ENCODE measurements around the gene GSDME. TPM values are rescaled to one million over a fixed set of nuclear protein-coding genes. Genes with fewer than 3 reads are reported as not detected.
A peak's percentile ranks its signal among the peaks of the same experiment; 100 is the strongest.

GSDME gene
- polyA plus RNA-seq, 1 of the 3 experiments (the other 2 are of a cell fraction) = 109 TPM

GRCh38 chr7:24742506-24743162, 14.6 kb downstream of the GSDME start:
- no peaks in the 10 kb centered on the region for H3K9me2 ChIP-seq
- peak overlapping the region; percentile 41; the same call in 1 of the 2 replicates for H3K9ac ChIP-seq
- CTCF ChIA-PET = interaction anchor here (0.8 to 1.9 kb wide), 9 partner anchors 9 to 356 kb away, joined by 3 to 7 read pairs (median 4); partner anchors contain the start of gene GSDME
- H3K27ac ChIP-seq (ENCODE audit: low read depth in 2 of 2, low read length in 1 of 2) = peak overlapping the region; percentile 39 to 74; a peak in 3 of 4 replicates
- no peaks in the 10 kb centered on the region for H4K20me1 ChIP-seq (ENCODE audit: insufficient read depth)
- no peak for DNase-seq
- peaks cover 8% of the 10 kb centered on the region for H3K9me3 ChIP-seq
- peak overlapping the region; percentile 51 for H3K4me2 ChIP-seq
- peak overlapping the region; percentile 2; the same call in 1 of the 2 replicates for H2AFZ ChIP-seq (ENCODE audit: low read depth)
- peaks cover 3 to 10% of the 10 kb centered on the region in 2 experiments; a peak in 2 of 4 replicates for H3K4me1 ChIP-seq (ENCODE audit: control insufficient read depth in 1 of 2, insufficient read depth in 2 of 2, low read depth in 1 of 2, low read length in 1 of 2)
- peaks cover 29% of the 10 kb centered on the region; the same call in 1 of the 2 replicates for H3K79me2 ChIP-seq (ENCODE audit: insufficient read depth)
- peaks cover 13% of the 10 kb centered on the region for H3F3A ChIP-seq (replicated peaks; ENCODE audit: insufficient read depth)
- POLR2A ChIA-PET = no interaction called here
- peaks cover 31 to 41% of the 10 kb centered on the region in 2 experiments for H3K36me3 ChIP-seq (replicated peaks in 1 of 2; ENCODE audit: control insufficient read depth in 1 of 2, insufficient read depth in 2 of 2, low read length in 1 of 2)
- H3K4me3 ChIP-seq (ENCODE audit: low read depth in 2 of 2, low read length in 1 of 2) = no peak overlapping the region
- TF ChIP-seq REST (IDR thresholded peaks at IDR 0.05; ENCODE audit: low read depth, low read length) (peak; percentile 77; the same call in 1 of the 2 replicates), ELF1 (IDR thresholded peaks at IDR 0.05) (no peak; the same call in 1 of the 2 replicates)
- 92% methylated on average over 9 of the region's 9 CpGs for WGBS (ENCODE audit: low lambda C conversion rate)
- no peaks in the 10 kb centered on the region for H3K27me3 ChIP-seq (ENCODE audit: insufficient read depth)

GRCh38 chr7:24741679-24742505, 15.4 kb downstream of the GSDME start:
- Histone ChIP-seq H3K27me3 (ENCODE audit: insufficient read depth) (no peaks in the 10 kb centered on the region), H3K9me2 (no peaks in the 10 kb centered on the region), H3K9me3 (peaks cover 8% of the 10 kb centered on the region), H3K4me2 (peak overlapping the region; percentile 51), H3K79me2 (ENCODE audit: insufficient read depth) (peaks cover 36% of the 10 kb centered on the region; the same call in 1 of the 2 replicates), H3F3A (replicated peaks; ENCODE audit: insufficient read depth) (peaks cover 13% of the 10 kb centered on the region), H3K4me3 (ENCODE audit: low read depth in 2 of 2, low read length in 1 of 2) (no peak overlapping the region), H3K9ac (peak overlapping the region; percentile 41; the same call in 1 of the 2 replicates), H3K27ac (ENCODE audit: low read depth in 2 of 2, low read length in 1 of 2) (peak overlapping the region; percentile 39 to 74; a peak in 3 of 4 replicates), H4K20me1 (ENCODE audit: insufficient read depth) (no peaks in the 10 kb centered on the region), H3K36me3 (replicated peaks in 1 of 2; ENCODE audit: control insufficient read depth in 1 of 2, insufficient read depth in 2 of 2, low read length in 1 of 2) (peaks cover 29 to 41% of the 10 kb centered on the region in 2 experiments), H3K4me1 (ENCODE audit: control insufficient read depth in 1 of 2, insufficient read depth in 2 of 2, low read depth in 1 of 2, low read length in 1 of 2) (peaks cover 3 to 10% of the 10 kb centered on the region in 2 experiments; a peak in 2 of 4 replicates), H2AFZ (ENCODE audit: low read depth) (peak overlapping the region; percentile 5; the same call in 1 of the 2 replicates)
- CTCF ChIA-PET = interaction anchor here (1.0 to 1.9 kb wide), 7 partner anchors 10 to 352 kb away, joined by 3 to 7 read pairs (median 4); no protein-coding TSS in a partner anchor
- DNase-seq = no peak
- WGBS (ENCODE audit: low lambda C conversion rate) = 58% methylated on average over 14 of the region's 14 CpGs
- POLR2A ChIA-PET = interaction anchor here (0.6 kb wide), 1 partner anchor 12 kb away, joined by 3 read pairs; no protein-coding TSS in a partner anchor
- TF ChIP-seq JUND (IDR thresholded peaks at IDR 0.05) = peak; percentile 96
- TF ChIP-seq RXRA (IDR thresholded peaks at IDR 0.05; ENCODE audit: borderline replicate concordance, low read depth) = peak; percentile 89
- peak; percentile 95 for TF ChIP-seq FOSL2 (IDR thresholded peaks at IDR 0.05; ENCODE audit: borderline replicate concordance, low read depth)
- TF ChIP-seq NFIC (IDR thresholded peaks at IDR 0.05; ENCODE audit: borderline replicate concordance) = peak; percentile 67
- peak; percentile 64; the same call in 1 of the 2 replicates for TF ChIP-seq REST (IDR thresholded peaks at IDR 0.05; ENCODE audit: low read depth, low read length)
- TF ChIP-seq FOXJ3 (CRISPR knock-in tag; IDR thresholded peaks at IDR 0.05) = no peak
- peak; percentile 71; the same call in 1 of the 2 replicates for TF ChIP-seq SIN3A (IDR thresholded peaks at IDR 0.05; ENCODE audit: borderline replicate concordance, low read depth, low read length)
- no peak for TF ChIP-seq RFX5 (IDR thresholded peaks at IDR 0.05; ENCODE audit: low read length)
- TF ChIP-seq TCF12 (IDR thresholded peaks at IDR 0.05) = peak; percentile 93
- peak in 1 of 2 experiments; percentile 88; a peak in 2 of 4 replicates for TF ChIP-seq EP300 (IDR thresholded peaks at IDR 0.05; ENCODE audit: borderline replicate concordance in 1 of 2, low read depth in 1 of 2, low read length in 1 of 2)
- TF ChIP-seq MXI1 (IDR thresholded peaks at IDR 0.05; ENCODE audit: low read depth, low read length) = no peak
- 0 out of 2 replicates have a peak, but pooled peaks have one; percentile 14 for TF ChIP-seq MEF2A (IDR thresholded peaks at IDR 0.05; ENCODE audit: borderline replicate concordance, low read depth)
- TF ChIP-seq MAX (IDR thresholded peaks at IDR 0.05; ENCODE audit: low read depth) = peak; percentile 99
- TF ChIP-seq FOXM1 (IDR thresholded peaks at IDR 0.05; ENCODE audit: low read depth) = no peak
- TF ChIP-seq TEAD4 (IDR thresholded peaks at IDR 0.05; ENCODE audit: borderline replicate concordance, insufficient read depth) = peak; percentile 88
